ENCODE data around the gene WWOX. TPM values are rescaled to one million over a fixed set of nuclear protein-coding genes. Genes with fewer than 3 reads are reported as not detected.

Gene WWOX
- total and polyA plus RNA-seq, 2 of the 13 experiments (the other 11 are each of a cell fraction or from before 2014, with no cell fraction given), result 9.1 to 37.4 TPM

DNA sequence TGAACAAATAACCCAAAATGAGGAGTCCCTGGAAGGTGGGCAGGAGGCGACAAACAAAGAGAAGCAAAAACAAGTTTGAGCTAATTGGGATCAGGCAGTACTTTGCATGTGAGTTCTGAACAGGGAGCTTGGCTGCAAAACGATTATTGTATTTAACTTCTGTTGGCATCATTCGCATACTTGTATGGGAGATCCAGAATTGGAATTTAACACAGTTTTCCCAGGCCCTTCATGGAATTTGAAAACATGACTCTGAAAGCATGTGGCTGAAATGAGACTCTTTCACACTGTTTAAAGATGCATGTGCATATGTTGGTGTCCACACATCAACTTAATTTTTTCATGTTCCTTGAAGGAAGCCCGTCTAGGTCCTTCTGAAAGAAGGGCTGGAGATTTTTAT is 674.3 kb downstream of the WWOX start (continued):
- TF ChIP-seq, protein P1, sequence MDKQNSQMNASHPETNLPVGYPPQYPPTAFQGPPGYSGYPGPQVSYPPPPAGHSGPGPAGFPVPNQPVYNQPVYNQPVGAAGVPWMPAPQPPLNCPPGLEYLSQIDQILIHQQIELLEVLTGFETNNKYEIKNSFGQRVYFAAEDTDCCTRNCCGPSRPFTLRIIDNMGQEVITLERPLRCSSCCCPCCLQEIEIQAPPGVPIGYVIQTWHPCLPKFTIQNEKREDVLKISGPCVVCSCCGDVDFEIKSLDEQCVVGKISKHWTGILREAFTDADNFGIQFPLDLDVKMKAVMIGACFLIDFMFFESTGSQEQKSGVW (CRISPR knock-in tag; IDR thresholded peaks at IDR 0.05; ENCODE audit: borderline replicate concordance), result no peak
- TF ChIP-seq, protein P2, sequence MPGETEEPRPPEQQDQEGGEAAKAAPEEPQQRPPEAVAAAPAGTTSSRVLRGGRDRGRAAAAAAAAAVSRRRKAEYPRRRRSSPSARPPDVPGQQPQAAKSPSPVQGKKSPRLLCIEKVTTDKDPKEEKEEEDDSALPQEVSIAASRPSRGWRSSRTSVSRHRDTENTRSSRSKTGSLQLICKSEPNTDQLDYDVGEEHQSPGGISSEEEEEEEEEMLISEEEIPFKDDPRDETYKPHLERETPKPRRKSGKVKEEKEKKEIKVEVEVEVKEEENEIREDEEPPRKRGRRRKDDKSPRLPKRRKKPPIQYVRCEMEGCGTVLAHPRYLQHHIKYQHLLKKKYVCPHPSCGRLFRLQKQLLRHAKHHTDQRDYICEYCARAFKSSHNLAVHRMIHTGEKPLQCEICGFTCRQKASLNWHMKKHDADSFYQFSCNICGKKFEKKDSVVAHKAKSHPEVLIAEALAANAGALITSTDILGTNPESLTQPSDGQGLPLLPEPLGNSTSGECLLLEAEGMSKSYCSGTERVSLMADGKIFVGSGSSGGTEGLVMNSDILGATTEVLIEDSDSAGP (CRISPR knock-in tag; IDR thresholded peaks at IDR 0.05; ENCODE audit: borderline replicate concordance), result no peak
- TF ChIP-seq ZNF180 (CRISPR knock-in tag; IDR thresholded peaks at IDR 0.05; ENCODE audit: borderline replicate concordance, low read depth) (no peak), BRD4 (CRISPR knock-in tag; IDR thresholded peaks at IDR 0.05) (no peak)

DNA sequence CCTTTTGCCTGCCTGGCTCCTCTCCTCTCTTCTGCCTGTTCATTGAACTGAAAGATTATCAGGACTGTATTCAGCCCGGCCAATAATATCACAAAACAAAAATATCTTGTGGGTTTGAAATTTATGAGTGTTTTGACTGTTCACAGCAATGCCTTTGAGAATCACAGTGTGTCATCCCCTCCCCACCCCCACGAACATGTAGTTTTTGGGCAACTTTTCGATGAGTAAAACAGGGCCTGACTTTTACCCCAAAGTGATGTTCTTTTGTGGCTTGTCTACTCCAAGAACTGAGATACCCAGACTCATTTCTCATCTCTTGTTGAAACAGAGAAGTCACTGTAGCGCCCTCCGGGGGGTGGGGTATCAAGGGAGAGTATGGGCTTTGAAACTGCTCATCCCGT is 675.7 kb downstream of the WWOX start:
- no peak for DNase-seq (ENCODE audit: low spot score)
- Histone ChIP-seq H3K4me2 (ENCODE audit: low read depth, low read length) (no peak overlapping the region), H4K20me1 (ENCODE audit: insufficient read depth, low read length) (no peaks in the 10 kb centered on the region), H3K4me3 (replicated peaks in 1 of 3; ENCODE audit: insufficient read depth in 1 of 3, low read depth in 2 of 3, low read length in 3 of 3) (no peak overlapping the region), H3K36me3 (replicated peaks in 1 of 2; ENCODE audit: control insufficient read depth in 1 of 2, insufficient read depth in 2 of 2, low read length in 2 of 2) (no peaks in the 10 kb centered on the region), H3K9ac (ENCODE audit: insufficient read depth, low read depth, low read length) (no peak overlapping the region), H3K27me3 (ENCODE audit: control insufficient read depth in 1 of 2, insufficient read depth in 2 of 2, low read length in 2 of 2) (no peaks in the 10 kb centered on the region), H3K4me1 (ENCODE audit: insufficient read depth, low read length) (peaks cover 8% of the 10 kb centered on the region), H3K27ac (ENCODE audit: extremely low read length, insufficient read depth, low read length) (no peak overlapping the region), H3K9me3 (ENCODE audit: low read length) (no peaks in the 10 kb centered on the region), H3K79me2 (ENCODE audit: insufficient read depth, low read length) (no peaks in the 10 kb centered on the region), H2AFZ (ENCODE audit: low read length) (no peak overlapping the region)
- TF ChIP-seq PAF1 (CRISPR knock-in tag; IDR thresholded peaks at IDR 0.05) (no peak), SNAPC2 (CRISPR knock-in tag; IDR thresholded peaks at IDR 0.05) (no peak), ZNF350 (CRISPR knock-in tag; IDR thresholded peaks at IDR 0.05; ENCODE audit: borderline replicate concordance, low read depth) (no peak), NFRKB (IDR thresholded peaks at IDR 0.05) (no peak), ZSCAN9 (CRISPR knock-in tag; IDR thresholded peaks at IDR 0.05; ENCODE audit: borderline replicate concordance) (no peak), TSC22D2 (CRISPR knock-in tag; IDR thresholded peaks at IDR 0.05; ENCODE audit: borderline replicate concordance) (no peak)
- TF ChIP-seq, protein P3, sequence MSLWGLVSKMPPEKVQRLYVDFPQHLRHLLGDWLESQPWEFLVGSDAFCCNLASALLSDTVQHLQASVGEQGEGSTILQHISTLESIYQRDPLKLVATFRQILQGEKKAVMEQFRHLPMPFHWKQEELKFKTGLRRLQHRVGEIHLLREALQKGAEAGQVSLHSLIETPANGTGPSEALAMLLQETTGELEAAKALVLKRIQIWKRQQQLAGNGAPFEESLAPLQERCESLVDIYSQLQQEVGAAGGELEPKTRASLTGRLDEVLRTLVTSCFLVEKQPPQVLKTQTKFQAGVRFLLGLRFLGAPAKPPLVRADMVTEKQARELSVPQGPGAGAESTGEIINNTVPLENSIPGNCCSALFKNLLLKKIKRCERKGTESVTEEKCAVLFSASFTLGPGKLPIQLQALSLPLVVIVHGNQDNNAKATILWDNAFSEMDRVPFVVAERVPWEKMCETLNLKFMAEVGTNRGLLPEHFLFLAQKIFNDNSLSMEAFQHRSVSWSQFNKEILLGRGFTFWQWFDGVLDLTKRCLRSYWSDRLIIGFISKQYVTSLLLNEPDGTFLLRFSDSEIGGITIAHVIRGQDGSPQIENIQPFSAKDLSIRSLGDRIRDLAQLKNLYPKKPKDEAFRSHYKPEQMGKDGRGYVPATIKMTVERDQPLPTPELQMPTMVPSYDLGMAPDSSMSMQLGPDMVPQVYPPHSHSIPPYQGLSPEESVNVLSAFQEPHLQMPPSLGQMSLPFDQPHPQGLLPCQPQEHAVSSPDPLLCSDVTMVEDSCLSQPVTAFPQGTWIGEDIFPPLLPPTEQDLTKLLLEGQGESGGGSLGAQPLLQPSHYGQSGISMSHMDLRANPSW (CRISPR knock-in tag; IDR thresholded peaks at IDR 0.05; ENCODE audit: borderline replicate concordance), result no peak
- TF ChIP-seq, protein P4, sequence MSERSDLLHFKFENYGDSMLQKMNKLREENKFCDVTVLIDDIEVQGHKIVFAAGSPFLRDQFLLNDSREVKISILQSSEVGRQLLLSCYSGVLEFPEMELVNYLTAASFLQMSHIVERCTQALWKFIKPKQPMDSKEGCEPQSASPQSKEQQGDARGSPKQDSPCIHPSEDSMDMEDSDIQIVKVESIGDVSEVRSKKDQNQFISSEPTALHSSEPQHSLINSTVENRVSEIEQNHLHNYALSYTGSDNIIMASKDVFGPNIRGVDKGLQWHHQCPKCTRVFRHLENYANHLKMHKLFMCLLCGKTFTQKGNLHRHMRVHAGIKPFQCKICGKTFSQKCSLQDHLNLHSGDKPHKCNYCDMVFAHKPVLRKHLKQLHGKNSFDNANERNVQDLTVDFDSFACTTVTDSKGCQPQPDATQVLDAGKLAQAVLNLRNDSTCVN (CRISPR knock-in tag; IDR thresholded peaks at IDR 0.05; ENCODE audit: borderline replicate concordance), result no peak
- TF ChIP-seq, protein P5, sequence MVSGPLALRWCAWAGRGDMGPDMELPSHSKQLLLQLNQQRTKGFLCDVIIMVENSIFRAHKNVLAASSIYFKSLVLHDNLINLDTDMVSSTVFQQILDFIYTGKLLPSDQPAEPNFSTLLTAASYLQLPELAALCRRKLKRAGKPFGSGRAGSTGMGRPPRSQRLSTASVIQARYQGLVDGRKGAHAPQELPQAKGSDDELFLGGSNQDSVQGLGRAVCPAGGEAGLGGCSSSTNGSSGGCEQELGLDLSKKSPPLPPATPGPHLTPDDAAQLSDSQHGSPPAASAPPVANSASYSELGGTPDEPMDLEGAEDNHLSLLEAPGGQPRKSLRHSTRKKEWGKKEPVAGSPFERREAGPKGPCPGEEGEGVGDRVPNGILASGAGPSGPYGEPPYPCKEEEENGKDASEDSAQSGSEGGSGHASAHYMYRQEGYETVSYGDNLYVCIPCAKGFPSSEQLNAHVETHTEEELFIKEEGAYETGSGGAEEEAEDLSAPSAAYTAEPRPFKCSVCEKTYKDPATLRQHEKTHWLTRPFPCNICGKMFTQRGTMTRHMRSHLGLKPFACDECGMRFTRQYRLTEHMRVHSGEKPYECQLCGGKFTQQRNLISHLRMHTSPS (CRISPR knock-in tag; IDR thresholded peaks at IDR 0.05; ENCODE audit: low read depth), result no peak
- TF ChIP-seq, protein P6, sequence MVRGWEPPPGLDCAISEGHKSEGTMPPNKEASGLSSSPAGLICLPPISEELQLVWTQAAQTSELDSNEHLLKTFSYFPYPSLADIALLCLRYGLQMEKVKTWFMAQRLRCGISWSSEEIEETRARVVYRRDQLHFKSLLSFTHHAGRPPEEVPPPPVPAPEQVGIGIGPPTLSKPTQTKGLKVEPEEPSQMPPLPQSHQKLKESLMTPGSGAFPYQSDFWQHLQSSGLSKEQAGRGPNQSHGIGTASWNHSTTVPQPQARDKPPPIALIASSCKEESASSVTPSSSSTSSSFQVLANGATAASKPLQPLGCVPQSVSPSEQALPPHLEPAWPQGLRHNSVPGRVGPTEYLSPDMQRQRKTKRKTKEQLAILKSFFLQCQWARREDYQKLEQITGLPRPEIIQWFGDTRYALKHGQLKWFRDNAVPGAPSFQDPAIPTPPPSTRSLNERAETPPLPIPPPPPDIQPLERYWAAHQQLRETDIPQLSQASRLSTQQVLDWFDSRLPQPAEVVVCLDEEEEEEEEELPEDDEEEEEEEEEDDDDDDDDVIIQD (CRISPR knock-in tag; IDR thresholded peaks at IDR 0.05; ENCODE audit: low read depth), result no peak
- 75% methylated on average over 6 of the region's 6 CpGs for WGBS (ENCODE audit: low lambda C conversion rate)
- ChIA-PET CTCF (ENCODE audit: low intra/inter-chr PET ratio, low total read pairs) (no interaction called here), POLR2A (no interaction called here)
- no peak for ATAC-seq
- in situ Hi-C loops (cut with HindIII; ENCODE audit: extremely low pct_ligation_motif_present, low pct_unique_long_range_greater_than_20kb), result no loop called here
- no peak for FAIRE-seq
- BruUV-seq (replicated peaks), result no TSS peak
- intact Hi-C loops (cut with micrococcal nuclease; ENCODE audit: unreplicated experiment), result no loop called here
